PFSK-1 (cell line): ENCODE results near the gene NMRK2.

Experiments used
- FOXP2 ChIP-seq: optimal IDR thresholded peaks from 2 replicates; pipeline ENCODE3; 2011; ENCODE audit warnings: borderline replicate concordance, control low read depth, inconsistent platforms; ENCODE audit not compliant: insufficient read depth; ENCODE audit errors: extremely low read length, extremely low read depth
- POLR2AphosphoS5 ChIP-seq: IDR thresholded peaks from 2 replicates; pipeline ENCODE4 v1.6.1; 2012; ENCODE audit warnings: low read depth, mild to moderate bottlenecking, control low read depth, low read length, moderate library complexity
- REST ChIP-seq, 2 experiments: IDR thresholded peaks; 2 replicates each; pipeline versions ENCODE4 v1.6.1 to v1.8.0; 2011 to 2012; ENCODE audit warnings: low read depth in 2 of 2, low read length in 2 of 2, control low read depth in 1 of 2, inconsistent platforms in 1 of 2, mild to moderate bottlenecking in 1 of 2, moderate library complexity in 1 of 2; ENCODE audit not compliant: insufficient read depth in 1 of 2
- SIN3A ChIP-seq: IDR thresholded peaks from 2 replicates; pipeline ENCODE4 v1.6.1; 2012; ENCODE audit warnings: mild to moderate bottlenecking, low read length, moderate library complexity, borderline replicate concordance; ENCODE audit not compliant: insufficient read depth
- TAF1 ChIP-seq: IDR thresholded peaks from 2 replicates; pipeline ENCODE4 v1.6.1; 2012; ENCODE audit warnings: low read length, control low read depth, borderline replicate concordance; ENCODE audit not compliant: insufficient read depth

Gene NMRK2

GRCh38 chr19:3949997-3950859 is 17.4 kb downstream of the NMRK2 start:
- TF ChIP-seq FOXP2 (no peak), REST (IDR thresholded peaks at IDR 0.05; ENCODE audit: insufficient read depth in 1 of 2, low read depth in 2 of 2, low read length in 2 of 2) (no peak), POLR2AphosphoS5 (no peak), SIN3A (no peak), TAF1 (no peak)

- TF ChIP-seq REST (IDR thresholded peaks at IDR 0.05; ENCODE audit: insufficient read depth in 1 of 2, low read depth in 2 of 2, low read length in 2 of 2) (no peak), TAF1 (no peak), SIN3A (no peak), POLR2AphosphoS5 (no peak), FOXP2 (no peak)
These were observed 18.3 kb downstream of the NMRK2 start for GRCh38 chr19:3950871-3951861.

- TF ChIP-seq FOXP2 (no peak), REST (IDR thresholded peaks at IDR 0.05; ENCODE audit: insufficient read depth in 1 of 2, low read depth in 2 of 2, low read length in 2 of 2) (no peak), TAF1 (no peak)
These were observed 21.2 kb downstream of the NMRK2 start for GRCh38 chr19:3954107-3954506.

GRCh38 chr19:3955688-3956087 is 22.8 kb downstream of the NMRK2 start:
- TF ChIP-seq FOXP2 = no peak
- TF ChIP-seq SIN3A = no peak
- TF ChIP-seq POLR2AphosphoS5 = no peak
- no peak for TF ChIP-seq TAF1
- no peak for TF ChIP-seq REST (IDR thresholded peaks at IDR 0.05; ENCODE audit: insufficient read depth in 1 of 2, low read depth in 2 of 2, low read length in 2 of 2)
